ENCODE results near the gene KNCN. TPM values are rescaled to one million over a fixed set of nuclear protein-coding genes. Genes with fewer than 3 reads are reported as not detected.

The KNCN gene
- total RNA-seq, 1 donor from 2014 or later: not detected

- no peaks in the 10 kb centered on the region for H3K36me3 ChIP-seq (ENCODE audit: control insufficient read depth, insufficient read depth, low read length)
- no peaks in the 10 kb centered on the region for H3K27me3 ChIP-seq (ENCODE audit: control insufficient read depth, insufficient read depth, low read length)
- TF ChIP-seq, protein P1, sequence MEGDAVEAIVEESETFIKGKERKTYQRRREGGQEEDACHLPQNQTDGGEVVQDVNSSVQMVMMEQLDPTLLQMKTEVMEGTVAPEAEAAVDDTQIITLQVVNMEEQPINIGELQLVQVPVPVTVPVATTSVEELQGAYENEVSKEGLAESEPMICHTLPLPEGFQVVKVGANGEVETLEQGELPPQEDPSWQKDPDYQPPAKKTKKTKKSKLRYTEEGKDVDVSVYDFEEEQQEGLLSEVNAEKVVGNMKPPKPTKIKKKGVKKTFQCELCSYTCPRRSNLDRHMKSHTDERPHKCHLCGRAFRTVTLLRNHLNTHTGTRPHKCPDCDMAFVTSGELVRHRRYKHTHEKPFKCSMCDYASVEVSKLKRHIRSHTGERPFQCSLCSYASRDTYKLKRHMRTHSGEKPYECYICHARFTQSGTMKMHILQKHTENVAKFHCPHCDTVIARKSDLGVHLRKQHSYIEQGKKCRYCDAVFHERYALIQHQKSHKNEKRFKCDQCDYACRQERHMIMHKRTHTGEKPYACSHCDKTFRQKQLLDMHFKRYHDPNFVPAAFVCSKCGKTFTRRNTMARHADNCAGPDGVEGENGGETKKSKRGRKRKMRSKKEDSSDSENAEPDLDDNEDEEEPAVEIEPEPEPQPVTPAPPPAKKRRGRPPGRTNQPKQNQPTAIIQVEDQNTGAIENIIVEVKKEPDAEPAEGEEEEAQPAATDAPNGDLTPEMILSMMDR (IDR thresholded peaks at IDR 0.05; ENCODE audit: insufficient read depth, low read length, severe bottlenecking): no peak
- peak; percentile 47 for FAIRE-seq
- DNase-seq (ENCODE audit: low read depth): peak; percentile 77
- no peak overlapping the region for H3K4me3 ChIP-seq (ENCODE audit: low read depth, low read length)
Observed at GRCh38 chr1:46520063-46520911, 31.2 kb downstream of the KNCN start.

GRCh38 chr1:46519209-46519608 lies 32.2 kb downstream of the KNCN start:
- TF ChIP-seq, protein P1 (IDR thresholded peaks at IDR 0.05; ENCODE audit: insufficient read depth, low read length, severe bottlenecking): no peak
- H3K4me3 ChIP-seq (ENCODE audit: low read depth, low read length): no peak overlapping the region
- no peaks in the 10 kb centered on the region for H3K36me3 ChIP-seq (ENCODE audit: control insufficient read depth, insufficient read depth, low read length)
- DNase-seq (ENCODE audit: low read depth): peak; percentile 30
- FAIRE-seq: no peak
- no peaks in the 10 kb centered on the region for H3K27me3 ChIP-seq (ENCODE audit: control insufficient read depth, insufficient read depth, low read length)

DNA sequence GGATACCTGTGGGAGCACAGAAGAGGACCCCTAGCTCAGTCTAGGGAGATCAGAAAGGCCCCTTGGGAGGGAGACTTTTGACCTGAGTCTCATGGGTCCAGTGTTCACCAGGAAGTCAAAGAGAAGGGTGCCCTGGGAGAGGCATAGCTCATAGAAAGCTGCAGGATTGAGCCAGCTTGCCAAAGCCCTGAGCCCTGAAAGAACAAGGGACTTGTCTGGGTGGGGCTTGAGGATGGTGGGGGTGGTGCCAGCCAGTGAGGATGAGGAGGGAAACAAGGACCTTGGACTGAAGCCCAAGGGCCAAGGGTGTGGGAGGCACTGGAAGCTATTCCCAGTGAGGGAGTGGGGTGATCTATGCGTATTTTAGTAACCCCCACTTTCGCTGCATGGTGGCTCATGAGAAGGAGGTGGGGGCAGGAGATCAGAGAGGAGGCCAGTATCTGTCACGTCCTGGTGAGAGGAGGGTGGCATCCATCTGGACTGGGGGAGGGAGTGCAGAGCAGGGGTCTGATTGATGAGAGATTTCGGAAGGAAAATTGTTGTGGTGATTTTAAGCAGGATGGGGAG lies 33.4 kb downstream of the KNCN start:
- Histone ChIP-seq H3K36me3 (ENCODE audit: control insufficient read depth, insufficient read depth, low read length) (no peaks in the 10 kb centered on the region), H3K27me3 (ENCODE audit: control insufficient read depth, insufficient read depth, low read length) (no peaks in the 10 kb centered on the region), H3K4me3 (ENCODE audit: low read depth, low read length) (no peak overlapping the region)
- no peak for DNase-seq (ENCODE audit: low read depth)
- peak; percentile 7 for FAIRE-seq
- TF ChIP-seq, protein P1 (IDR thresholded peaks at IDR 0.05; ENCODE audit: insufficient read depth, low read length, severe bottlenecking): no peak

GRCh38 chr1:46517010-46517600 lies 34.3 kb downstream of the KNCN start:
- H3K36me3 ChIP-seq (ENCODE audit: control insufficient read depth, insufficient read depth, low read length): no peaks in the 10 kb centered on the region
- H3K27me3 ChIP-seq (ENCODE audit: control insufficient read depth, insufficient read depth, low read length): no peaks in the 10 kb centered on the region
- H3K4me3 ChIP-seq (ENCODE audit: low read depth, low read length): no peak overlapping the region
- peak; percentile 82 for DNase-seq (ENCODE audit: low read depth)
- peak; percentile 83 for FAIRE-seq
- TF ChIP-seq, protein P1 (IDR thresholded peaks at IDR 0.05; ENCODE audit: insufficient read depth, low read length, severe bottlenecking): peak; percentile 20

GRCh38 chr1:46516200-46516950 lies 35.1 kb downstream of the KNCN start:
- TF ChIP-seq, protein P1 (IDR thresholded peaks at IDR 0.05; ENCODE audit: insufficient read depth, low read length, severe bottlenecking): no peak
- no peak for DNase-seq (ENCODE audit: low read depth)
- Histone ChIP-seq H3K27me3 (ENCODE audit: control insufficient read depth, insufficient read depth, low read length) (no peaks in the 10 kb centered on the region), H3K36me3 (ENCODE audit: control insufficient read depth, insufficient read depth, low read length) (no peaks in the 10 kb centered on the region), H3K4me3 (ENCODE audit: low read depth, low read length) (no peak overlapping the region)
- FAIRE-seq: no peak
